Right forelimb (tissue), 1 donor: ENCODE results near the gene IPO9.
"Not testable (repeated sequence)": the region's sequence is repeated elsewhere in the genome, so short reads cannot be mapped to it uniquely, and the experiment has no call there.

Experiments used
- DNase-seq: peaks from one replicate; pipeline ENCODE4 v3.0.0-alpha.2; 2018

Gene IPO9

GRCh38 chr1:201810466-201811216 is 18.3 kb upstream of the IPO9 start:
- DNase-seq: no peak

- DNase-seq: no peak
These were observed 15.7 kb upstream of the IPO9 start for GRCh38 chr1:201813226-201813625.

DNA sequence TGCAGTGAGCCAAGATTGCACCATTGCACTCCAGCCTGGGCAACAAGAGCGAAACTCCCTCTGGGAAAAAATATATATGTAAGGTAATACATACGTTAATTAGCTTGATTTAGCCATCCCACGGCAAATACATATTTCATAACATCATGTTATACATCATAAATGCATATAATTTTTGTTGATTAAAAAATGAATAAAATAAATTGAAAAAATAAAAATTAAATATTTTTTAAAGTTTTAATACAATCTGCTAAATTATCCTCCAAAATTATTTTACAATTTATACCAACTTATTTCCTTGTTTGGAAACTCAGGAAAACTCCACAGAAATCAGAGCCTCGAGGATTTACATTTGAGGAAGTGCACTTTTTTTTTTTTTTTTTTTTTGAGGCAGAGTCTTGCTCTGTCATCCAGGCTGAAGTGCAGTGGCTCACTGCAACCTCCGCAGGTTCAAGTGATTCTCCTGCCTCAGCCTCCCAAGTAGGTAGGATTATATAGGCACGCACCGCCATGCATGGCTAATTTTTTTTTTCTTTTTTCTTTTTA is 12.6 kb upstream of the IPO9 start:
- no peak for DNase-seq

GRCh38 chr1:201818971-201819750 is 9.8 kb upstream of the IPO9 start:
- DNase-seq: no peak

- DNase-seq: no peak
These were observed 8.5 kb upstream of the IPO9 start for GRCh38 chr1:201820413-201820812.

DNA sequence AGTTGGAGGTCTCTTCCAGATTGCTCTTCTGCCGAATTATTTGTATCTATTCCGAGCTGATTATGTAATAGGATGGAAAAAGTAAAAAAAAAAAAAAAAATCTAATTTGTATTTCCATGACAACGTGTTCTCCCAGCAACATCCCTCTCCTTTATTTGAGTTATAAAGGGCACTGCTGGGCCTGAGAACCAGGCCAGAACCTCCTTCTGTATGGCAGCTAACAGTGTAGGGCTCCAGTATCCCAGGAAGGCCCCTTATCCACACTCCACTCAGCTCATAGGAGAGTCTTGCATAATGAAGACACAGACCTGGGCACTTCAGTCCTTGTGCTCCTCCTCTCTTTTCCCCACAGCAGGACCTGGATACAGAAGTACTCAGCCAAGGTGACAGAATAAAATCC is 3.7 kb upstream of the IPO9 start:
- no peak for DNase-seq

DNA sequence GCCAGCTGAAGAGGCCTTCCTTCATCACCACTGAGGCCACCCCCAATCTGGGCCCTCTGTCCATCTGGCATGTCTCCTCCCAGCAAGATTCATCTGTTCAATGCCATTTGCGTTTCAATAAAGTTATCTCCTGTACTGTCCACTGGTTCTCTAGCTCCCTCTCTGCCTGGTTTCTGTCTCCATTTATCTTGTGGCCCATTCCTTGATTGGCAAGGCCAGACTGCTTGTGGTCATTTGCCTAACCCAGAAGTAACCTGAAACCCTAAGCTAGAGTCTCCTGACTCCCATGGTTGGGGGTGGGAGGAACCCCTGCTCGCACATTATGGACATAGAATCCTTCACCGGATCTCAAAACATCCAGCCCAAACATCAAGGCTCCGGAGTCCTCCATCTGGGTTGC is 2.1 kb upstream of the IPO9 start:
- DNase-seq: no peak

- no peak for DNase-seq
These were observed 1.4 kb upstream of the IPO9 start for GRCh38 chr1:201827321-201828216.

- no peak for DNase-seq
These were observed 639 bp upstream of the IPO9 start for GRCh38 chr1:201828217-201828819.

- DNase-seq: no peak
These were observed 2.4 kb downstream of the IPO9 start for GRCh38 chr1:201831371-201831770.

- no peak for DNase-seq
These were observed 5.7 kb downstream of the IPO9 start for GRCh38 chr1:201834621-201835020.

DNA sequence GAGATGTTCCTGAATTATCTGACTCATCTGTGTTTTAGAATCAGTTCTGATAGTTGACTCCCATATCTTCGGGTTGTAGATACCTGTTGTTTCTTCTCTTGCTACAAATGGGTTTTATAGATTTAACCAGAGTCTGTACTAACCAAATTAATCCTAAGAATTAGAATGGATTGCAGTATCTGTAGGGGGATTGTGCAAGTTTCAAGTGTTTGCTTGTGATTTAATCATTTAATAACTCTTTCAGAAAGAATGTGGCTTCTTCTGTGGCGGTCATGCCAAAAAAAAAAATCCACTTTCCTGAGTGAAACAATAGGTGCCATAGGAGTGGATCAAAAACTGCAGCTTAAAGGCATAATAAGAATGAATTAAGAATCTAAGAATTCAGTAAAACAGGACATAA is 9.4 kb downstream of the IPO9 start:
- no peak for DNase-seq

GRCh38 chr1:201839089-201839488 is 10.1 kb downstream of the IPO9 start:
- DNase-seq: not testable (repeated sequence)

- DNase-seq: no peak
These were observed 11.1 kb downstream of the IPO9 start for GRCh38 chr1:201840055-201840454.

DNA sequence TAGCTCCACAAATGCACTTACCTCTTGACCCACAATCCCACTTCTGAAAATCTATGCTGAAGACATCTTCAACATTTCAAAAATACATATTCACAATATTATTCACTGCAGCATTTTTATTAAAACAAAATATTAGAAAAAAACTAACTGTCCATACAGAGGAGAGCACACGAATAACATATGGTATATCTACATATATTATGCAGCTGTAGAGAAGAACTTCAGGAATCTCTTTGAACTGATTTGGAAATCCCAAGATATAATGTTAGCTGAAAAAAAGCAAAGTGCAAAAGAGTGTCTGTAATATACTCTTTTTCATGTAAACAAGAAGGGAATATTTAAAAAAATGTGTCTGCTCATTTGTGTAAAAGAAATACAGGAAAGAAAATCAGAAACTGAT is 11.5 kb downstream of the IPO9 start:
- DNase-seq: no peak

DNA sequence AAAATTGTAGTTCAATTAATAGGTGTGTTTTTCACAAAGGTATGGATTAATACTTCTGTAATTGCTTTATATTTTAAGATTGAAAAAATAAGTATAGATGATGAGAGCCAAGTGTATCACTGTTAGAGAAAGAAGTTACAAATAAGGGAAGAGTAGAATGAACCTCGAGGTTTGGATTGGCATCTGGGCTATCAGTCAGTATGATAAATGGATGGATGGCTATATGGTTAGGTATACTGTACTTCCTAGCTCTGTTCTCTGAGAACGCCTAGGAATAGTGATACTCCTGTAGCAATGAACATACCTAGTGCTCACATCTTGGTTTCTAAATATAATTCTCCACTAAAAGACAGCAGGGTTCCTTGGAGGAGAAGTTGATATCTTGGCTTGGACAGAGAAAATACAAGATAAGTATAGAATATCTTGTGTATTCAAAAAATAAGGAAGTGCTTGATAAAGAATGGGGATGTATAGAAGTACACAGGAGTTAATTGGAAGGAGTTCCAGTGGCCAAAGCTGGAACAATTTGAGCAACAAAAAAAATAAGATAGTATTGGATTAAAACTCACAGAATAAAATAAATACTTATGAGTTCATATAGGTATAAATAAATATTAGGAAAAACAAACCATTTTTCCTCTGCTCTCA is 12.4 kb downstream of the IPO9 start:
- DNase-seq: no peak

- DNase-seq: no peak
These were observed 13.6 kb downstream of the IPO9 start for GRCh38 chr1:201842472-201843027.

- no peak for DNase-seq
These were observed 16.6 kb downstream of the IPO9 start for GRCh38 chr1:201845331-201846083.

GRCh38 chr1:201847150-201847549 is 18.2 kb downstream of the IPO9 start:
- no peak for DNase-seq

- DNase-seq: no peak
These were observed 19.3 kb downstream of the IPO9 start for GRCh38 chr1:201848230-201848629.
